Stimulated activated CD8-positive, alpha-beta memory T cell treated with anti-CD3 and anti-CD28 coated beads, Interleukin-4, amount 100 ng/mL, for 48 hours (primary cell): Measurements from ENCODE around the gene UTP25.
"Not testable (repeated sequence)": the region's sequence is repeated elsewhere in the genome, so short reads cannot be mapped to it uniquely, and the experiment has no call there.

Experiments
- DNase-seq: peaks from one replicate; pipeline ENCODE4 v3.0.0-alpha.2; 2020

UTP25 gene, protein sequence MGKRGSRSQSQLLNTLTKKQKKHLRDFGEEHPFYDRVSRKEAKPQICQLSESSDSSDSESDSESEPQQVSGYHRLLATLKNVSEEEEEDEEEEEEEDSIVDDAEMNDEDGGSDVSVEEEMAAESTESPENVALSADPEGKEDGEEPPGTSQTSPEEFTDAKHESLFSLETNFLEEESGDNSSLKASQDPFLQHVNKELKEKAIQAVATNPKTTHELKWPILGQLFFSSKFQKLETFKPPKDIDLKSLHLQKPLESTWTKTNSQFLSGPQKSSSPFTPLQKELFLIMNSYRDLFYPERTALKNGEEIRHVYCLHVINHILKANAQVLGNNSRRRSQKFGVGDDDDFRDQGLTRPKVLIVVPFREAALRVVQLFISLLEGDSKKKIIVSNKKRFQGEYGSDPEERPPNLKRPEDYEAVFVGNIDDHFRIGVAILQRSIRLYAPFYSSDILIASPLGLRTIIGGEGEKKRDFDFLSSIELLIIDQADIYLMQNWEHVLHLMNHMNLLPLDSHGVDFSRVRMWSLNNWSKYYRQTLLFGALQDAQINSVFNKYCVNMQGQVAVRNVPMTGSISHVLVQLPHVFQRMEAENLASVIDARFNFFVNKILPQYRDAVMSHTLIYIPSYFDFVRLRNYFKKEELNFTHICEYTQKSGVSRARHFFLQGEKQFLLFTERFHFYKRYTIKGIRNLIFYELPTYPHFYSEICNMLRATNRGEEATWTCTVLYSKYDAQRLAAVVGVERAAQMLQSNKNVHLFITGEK

DNA sequence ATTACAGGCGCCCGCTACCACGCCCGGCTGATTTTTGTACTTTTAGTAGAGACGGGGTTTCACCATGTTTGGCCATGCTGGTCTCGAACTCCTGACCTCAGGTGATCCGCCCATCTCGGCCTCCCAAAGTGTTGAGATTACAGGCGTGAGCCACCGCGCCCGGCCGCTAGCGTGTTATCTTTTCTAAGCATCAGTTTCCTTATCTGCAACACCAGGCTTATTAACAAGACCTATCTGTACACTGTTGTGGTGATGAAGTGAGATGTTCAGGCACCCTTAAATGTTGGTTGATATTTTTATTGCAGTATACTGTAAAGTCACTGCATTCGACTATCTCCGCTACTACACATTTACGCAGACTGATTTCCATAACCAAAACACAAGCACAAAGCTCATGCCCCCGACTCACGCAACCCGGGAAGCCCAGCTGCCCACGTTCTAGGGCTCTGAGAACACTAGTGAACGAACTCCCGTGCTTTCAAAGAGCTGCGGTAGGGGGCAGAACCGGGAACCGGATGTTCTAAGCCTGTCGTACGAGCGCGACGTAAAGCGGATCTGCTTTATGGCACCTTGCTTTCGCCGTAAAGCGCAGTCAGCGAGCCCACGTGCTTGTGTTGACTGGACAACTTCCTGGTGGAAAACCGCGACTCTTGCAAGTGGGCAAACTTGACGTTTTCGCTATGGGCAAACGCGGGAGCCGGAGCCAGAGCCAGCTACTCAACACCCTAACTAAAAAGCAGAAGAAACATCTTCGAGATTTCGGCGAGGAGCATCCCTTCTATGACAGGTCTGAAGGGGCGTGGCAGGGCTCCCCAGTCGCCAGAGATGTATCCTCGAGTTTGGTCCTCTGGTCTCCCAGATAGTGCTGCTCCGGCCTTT is at the start of gene UTP25:
Gene UTP25 (plus strand): TSS at position 589 of the 879 bp plus-strand sequence. CDS start 92 bp downstream, at position 681.
- peak; percentile 96 for DNase-seq

DNA sequence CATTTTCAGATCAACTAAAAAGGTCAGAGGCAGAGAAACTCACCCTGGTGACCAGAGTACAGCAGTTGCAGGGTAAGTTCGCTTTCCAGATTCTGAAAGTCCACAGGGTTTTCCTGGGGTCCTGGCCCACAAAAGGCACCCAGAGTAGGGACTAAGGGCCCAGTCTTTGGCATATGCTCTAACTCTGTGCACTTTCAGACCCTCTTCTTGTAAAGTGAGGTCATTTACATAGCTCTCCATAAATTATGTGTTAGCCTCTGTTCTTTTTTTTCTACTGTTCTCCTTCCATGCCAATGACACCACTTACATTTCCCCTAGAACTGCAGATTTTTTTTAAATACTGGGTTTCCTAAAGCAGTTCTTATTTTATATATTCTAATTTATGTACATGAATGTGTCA is 49.7 kb upstream of the UTP25 start:
- DNase-seq, result no peak

DNA sequence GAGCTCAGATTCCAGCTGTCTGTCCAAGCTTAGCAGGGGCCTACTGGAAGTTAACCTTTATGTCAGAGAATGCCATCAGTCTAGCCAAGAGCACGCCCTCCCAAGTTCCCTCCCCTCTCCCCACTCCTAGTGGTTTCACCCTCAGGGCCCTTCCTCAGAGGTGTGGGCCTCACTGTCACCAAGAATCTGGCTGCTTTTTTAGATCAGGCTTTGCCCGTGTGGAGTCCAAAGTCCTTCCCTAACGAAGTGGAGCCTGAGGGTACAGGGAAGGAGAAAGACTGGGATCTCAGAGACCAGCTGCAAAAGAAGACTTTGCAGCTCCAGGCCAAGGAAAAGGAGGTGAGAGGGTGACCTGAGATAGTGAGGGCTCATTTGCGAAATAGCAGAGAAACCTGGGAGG is 47.5 kb upstream of the UTP25 start:
- no peak for DNase-seq

DNA sequence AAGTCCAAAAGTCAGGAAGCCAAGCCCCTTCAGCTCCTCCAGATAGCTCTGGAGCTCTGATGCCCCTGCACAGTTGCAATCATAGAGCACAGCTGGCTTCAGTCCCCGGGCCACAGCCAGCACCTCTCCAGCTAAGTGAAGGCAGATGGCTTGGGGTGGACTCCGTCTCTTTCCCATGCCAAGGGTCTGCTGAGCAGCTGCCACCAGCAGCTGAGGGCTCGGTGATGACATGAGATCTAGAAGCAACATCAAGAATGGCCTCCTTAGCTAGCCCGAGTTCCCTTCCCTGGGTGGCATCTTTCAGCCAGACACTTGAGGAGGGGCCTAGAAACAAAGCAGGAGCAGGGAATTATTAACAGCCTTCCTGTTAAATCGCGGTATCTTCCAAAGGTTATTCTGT is 44.4 kb upstream of the UTP25 start:
- DNase-seq, result no peak

DNA sequence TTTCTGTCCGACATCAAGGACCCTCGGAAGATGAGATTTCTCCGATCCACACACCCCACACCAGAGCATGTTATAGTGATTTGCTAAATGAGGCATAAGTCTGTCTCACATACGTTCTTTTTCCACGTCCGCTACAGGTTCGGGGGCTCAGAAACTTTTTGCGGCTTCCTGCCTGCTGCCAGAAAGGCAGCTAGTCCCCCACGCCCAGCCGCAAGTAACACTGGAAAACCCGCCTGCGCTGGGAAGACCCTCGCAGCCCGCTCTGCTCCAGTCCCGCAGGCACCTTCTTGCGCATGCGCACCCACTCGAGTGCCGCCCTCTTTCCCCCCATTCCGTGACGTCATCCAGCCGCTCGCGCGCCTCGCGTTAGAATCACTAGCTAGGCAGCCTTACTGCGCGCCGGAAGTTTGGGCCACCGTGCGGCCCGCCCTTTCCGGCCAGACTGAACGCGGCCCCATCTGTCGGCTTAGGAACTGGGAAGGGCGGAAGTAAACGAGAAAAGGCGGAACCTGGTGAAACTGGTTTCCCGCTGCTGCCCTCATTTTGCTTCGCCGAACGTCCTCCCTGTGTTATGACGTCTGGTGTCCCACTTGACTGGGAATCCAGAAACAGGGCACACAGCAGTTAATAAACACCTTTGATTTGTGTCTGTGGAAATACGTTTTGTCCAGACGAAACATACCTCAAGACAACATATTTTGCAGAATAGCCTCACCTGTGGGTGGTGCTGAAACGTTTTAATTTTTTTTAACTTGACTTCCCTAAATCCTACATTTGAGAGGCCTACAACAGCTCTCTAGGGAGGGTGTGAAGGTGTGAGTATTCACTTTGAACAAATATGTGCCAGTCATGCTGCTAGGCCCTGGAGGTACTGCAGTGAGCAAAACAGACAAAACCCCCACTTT is 43.3 kb upstream of the UTP25 start, which contains the start of gene C1orf74:
Gene C1orf74 (minus strand): TSS at position 295 of the 905 bp plus-strand sequence. CDS start 925 bp downstream, outside the sequence.
- DNase-seq, result peak; percentile 100

DNA sequence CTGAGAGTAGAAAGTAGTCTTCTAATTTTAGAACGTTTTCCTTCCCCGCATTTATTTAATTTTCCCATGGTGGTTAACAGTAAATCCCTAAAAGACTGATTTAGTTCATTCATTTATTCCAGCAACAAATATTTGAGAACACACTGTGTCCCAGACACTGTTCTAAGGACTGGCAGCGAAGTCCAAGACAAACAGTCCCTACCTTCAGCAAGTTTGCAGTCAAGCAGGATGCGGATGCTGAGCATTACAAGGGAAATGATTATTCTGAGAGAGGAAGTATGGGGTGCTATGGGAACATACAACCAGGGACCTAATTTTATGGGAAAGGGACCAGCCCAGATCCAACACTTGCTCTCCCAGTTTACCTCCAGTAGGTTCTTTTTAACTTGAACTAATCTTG is 42.2 kb upstream of the UTP25 start:
- no peak for DNase-seq

DNA sequence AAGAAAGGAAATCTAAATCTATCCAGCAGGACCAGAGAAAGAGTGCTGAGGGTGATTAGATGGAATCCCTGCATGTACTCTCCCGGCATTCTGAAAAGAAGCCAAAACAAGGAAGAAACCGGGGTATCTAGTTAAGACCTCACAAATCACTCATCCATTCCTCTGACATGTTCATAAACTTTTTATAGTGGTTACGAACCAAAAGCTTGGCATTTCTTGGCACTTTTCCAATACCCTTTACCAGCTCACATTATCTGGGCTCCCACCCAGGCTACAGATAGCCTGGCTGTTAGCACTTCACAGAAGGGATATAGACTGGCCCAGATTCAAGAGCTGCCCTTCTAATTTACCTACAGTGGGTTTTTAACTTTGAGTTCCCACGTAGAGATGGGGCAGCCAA is 41.6 kb upstream of the UTP25 start:
- DNase-seq, result no peak

DNA sequence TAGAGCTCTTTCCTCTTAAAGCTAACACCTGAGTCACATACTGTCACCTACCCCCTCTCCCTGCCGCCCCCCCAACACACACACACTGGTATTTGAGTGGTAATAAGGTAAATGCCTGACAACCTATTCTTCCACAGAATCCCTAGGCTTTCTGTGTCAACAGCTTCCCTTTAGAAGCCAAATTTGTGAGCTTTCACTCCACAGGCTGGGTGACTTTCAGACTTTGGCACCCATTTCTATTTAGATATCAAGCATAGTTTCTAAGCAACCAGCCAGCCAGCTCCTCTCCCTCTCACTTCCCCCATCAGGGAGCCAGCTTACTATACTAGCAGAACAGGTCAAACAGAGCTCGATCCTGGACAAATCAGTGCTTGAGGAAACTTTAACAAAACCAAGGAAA is 40.2 kb upstream of the UTP25 start:
- DNase-seq, result no peak

DNA sequence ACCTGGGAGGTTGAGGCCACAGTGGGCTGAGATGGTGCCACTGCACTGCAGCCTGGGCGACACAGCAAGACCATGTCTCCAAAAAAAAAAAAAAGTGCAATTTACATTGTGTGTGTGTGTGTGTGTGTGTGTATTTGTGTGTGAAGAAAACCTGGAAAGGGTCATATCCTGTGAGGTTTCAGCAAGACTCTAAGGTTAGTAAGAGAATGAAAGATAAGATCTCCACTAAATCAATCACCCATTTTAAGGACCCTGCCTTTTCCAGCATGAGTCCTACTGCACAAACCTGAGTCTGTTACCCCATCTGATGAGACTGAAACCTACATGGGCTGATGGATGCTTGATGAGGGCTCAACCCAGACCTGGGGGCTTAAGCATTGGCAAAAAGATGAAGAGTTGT is 38.5 kb upstream of the UTP25 start:
- DNase-seq, result no peak

DNA sequence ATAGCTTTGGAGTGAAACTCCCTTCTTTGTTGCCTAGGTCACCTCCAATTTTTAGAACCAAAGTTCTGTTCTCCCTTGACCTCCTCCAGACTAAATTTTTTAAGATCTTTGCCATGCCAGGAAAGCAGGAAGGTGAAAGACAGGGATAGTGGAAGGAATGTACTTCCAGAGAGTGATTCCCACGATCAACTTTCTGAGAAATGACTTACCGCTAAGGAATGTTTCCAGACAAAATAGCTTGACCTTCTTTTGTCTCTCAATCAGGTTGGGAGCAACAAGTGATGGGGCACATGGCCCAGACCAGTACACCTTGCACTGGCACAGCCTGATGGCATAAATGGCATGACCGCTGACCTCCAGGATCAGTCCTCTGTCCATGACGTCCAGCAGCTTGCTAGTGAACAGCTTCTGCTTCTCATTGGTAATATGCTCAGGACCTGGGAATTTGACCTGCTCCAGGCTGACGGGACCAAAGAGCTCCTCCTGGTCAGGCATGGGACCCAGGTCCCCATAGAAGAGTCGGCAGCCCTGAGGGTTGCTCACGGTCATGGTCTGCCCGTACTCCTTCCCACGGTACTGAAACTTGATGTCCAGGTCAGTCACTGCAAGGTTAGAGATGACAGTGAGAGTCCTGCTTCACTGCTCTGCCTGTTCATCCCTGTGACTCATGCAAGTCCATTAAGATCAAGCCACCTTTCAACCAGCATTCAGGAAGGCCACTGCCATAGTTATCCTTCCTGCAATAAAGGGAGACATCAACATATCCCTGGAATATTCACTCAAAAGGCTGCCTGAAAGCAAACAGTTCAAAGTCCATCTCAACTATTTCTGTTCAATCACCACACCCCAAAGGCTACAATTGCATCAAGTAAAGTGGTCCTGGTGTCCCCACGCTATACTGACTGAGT is 37.2 kb upstream of the UTP25 start:
- DNase-seq, result no peak

DNA sequence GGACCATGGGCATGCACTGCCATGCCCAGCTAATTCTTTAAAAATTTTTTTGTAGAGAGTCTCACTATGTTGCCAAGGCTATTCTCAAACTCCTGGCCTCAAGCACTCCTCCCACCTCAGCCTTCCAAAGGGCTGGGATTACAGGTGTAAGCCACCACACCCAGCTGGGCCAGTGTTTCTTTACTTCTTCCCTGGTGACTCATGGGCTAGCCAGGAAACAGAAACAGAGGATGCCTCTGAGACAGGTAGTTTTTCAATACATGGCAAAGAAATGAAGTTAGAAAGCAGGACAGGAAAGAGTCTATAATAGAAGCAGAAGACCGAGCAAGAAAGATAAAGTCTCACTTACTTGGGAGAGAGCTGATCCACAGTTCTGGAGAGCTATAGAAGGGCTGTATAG is 35.9 kb upstream of the UTP25 start:
- DNase-seq, result no peak

DNA sequence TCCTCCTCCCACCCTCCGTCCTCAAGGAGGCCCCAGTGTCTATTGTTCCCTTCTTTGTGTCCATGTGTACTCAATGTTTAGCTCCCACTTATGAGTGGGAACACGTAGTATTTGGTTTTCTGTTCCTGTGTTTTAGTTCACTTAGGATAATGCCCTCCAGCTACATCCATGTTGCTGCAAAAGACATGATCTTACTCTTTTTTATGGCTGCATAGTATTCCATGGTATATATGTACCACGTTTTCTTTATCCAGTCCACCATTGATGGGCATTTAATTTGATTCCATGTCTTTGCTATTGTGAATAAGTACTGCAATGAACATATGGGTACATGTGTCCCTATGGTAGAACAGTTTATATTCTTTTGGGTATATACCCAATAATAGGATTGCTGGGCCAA is 34.1 kb upstream of the UTP25 start:
- DNase-seq, result not testable (repeated sequence)

DNA sequence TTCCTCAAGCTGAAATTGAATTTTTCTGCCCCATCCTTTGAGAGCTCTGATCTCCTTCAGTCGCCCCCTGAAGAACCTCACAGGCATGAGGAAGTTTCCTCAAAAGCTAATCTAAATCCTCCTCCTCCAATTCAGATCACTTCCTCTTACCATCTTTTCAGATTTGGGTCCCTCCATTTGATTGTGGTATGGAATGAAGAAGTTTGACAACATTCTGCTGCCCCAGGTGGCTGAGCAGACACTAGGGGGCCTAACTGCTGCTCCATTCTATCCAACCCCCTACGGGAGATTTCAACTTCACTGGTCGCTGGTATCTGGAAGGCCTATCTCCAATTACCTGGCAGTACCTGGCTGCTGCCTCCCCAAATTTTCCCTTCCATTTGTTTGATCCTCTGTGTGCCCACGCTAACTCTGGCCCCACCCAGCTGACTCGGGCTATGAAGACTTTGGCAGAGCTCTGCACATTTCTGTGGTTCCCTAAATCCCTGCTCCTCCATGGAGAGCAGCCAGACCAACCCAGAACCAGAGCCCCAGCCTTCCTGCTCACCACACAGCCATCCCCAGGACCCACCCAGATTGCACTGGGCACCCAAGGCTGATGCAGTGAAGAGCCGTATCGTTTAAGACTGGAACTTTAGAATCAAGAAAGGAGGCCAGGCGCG is 29.7 kb upstream of the UTP25 start:
- DNase-seq, result no peak

DNA sequence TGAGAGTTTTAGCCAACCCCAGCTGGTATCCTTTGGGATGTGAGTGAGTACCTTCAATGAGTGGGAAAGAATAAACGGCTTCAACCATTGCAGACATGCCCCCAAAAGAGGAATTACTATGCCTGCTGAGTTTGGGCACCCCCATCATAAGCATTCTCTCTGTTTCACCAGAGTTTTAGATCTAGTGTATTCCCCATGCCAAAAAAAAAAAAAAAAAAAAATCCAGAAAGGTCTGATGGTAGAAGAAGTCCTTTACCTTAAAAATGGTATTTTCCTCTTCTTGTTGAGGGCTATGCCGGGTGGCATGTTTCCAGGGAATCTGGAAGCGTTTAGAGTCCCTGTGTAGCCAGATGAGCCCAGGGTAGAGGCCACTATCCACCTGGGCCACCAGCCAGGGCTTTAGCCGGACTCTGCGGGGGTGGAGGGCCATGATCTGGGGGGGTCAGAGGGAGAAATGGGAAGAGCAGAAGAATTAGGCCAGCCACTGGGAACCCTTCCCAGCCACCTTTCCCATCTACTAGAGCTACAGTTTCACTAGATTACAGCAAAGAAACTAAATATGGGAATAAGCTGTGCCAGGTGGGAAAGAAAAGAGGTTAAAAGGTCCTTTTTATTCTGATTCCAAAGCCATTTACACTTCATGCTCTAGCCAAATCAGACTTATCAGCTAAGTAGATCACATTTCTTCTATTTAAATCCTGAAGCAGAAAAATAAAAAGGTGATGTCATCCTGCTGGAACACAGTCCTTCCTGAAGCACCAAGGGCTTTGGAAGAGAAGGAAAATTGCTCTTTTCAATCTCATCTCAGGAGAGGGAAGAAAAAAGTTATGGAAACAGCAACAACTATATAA is 26.6 kb upstream of the UTP25 start:
- DNase-seq, result no peak

DNA sequence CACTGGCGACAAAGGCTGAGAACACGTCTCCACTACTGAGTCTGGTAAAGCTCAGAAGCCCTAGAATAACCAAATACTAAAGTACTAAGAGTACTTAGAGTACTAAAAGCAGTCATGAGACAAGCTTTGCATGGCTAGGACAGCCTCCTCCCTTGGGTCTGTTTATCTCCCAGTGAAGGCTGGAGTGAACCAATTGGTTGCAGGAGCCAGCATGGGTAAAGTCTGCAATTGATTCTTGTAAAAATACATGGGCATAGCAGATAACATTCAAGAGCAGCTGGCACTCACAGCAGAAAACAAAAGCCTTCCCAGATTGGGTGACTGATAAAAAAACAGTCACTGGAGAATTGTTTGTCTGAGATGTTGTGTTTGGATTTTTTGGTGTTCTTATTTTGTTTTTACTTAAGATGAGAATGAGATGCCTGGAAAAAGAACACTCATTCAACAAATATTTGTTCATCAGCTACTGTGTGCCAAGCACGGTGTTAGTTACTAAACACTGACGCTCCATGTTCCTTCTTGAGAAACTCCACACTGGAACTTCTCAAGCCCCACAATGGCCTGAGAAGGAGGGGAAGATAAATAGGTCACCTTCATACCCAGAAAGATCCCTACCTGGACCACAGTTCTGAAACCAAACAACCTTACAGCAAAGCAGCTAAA is 25.5 kb upstream of the UTP25 start:
- no peak for DNase-seq

DNA sequence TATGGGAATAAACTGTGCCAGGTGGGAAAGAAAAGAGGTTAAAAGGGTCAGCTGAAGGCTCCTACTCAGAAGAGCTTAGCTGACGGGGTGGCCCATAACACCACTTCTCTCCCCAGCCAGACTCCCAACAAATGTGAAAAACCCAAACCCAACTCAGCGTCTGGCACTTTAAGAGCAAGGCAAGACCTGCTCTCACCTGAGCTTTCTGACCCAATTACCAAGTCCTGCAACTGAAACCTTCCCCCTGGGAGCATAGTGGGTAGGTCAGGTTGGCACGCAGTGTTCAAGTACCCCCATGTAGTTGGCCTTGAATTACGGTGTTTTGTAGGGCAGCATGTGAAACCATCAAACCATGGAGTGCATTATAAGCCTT is 25.0 kb upstream of the UTP25 start:
- DNase-seq, result no peak

DNA sequence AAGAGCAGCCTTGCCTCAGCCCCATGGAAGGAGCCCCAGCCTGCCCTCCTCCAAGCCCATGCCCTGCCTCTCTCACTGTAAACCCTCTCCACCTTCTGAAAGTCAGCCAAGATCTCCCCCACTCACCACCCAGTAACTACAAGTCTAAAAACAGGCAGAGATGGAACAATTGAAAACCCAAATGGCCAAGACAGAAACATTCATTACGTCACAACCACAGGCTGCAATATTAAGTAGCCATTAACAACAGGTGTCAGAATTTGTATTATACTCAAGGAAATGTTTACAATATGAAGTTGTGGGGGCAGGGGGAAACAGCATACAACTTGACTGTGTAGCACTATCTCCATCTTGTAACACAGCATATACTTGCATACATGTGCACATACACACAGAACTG is 24.2 kb upstream of the UTP25 start:
- no peak for DNase-seq

DNA sequence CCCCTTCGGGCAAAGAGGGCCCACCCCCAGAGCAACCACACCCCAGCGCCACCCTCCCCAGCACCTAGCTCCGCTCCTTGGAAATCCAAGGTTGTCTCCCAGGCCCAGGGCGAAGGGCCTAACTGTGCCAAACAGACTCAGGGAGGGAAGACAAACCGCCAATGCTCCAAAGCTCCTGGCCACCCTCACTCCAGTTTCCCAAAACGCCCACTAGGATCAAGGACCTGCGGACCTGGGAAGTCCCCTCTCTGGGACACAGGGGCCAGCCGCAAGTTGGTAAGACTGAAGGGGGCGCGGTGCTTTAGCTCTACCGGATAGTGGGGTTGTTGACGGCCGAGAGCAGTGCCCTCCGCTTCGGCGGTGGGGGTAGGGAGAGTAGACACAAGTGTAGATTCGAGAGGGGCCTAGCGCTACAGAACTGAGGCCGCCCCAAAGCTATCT is 22.4 kb upstream of the UTP25 start:
- no peak for DNase-seq
